DND-41 (cell line): ENCODE measurements around the gene RUBCNL.

Experiments
- EZH2 ChIP-seq: IDR thresholded peaks from 3 replicates; pipeline ENCODE4 v1.6.1; 2012; ENCODE audit warnings: borderline replicate concordance, low read depth, mild to moderate bottlenecking, moderate library complexity, low read length, inconsistent platforms; ENCODE audit not compliant: severe bottlenecking
- TF ChIP-seq, protein P1 (sequence below): IDR thresholded peaks from 2 replicates; pipeline ENCODE4 v1.5.1; 2012; ENCODE audit warnings: borderline replicate concordance, low read length, moderate library complexity, mild to moderate bottlenecking; ENCODE audit not compliant: poor library complexity, severe bottlenecking; ENCODE audit errors: extremely low read depth

DNA sequence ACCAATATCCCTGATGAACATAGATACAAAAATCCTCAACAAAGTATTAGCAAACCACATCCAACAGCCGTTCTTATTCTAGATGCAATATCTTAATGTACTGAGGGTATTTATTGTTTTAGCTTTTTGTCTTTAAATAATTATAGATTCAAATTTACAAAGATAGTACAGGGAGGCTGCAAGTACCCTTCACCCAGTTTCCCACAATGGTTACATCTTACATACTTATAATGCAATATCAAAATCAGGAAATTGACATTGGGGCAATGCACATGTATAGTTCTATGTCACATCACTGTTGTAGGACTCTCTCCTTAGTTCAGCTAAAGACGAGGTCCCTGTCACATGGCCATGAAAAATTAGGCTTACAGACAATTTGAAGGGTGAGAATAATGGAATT, 75.8 kb downstream of the RUBCNL start:
- TF ChIP-seq, protein P1, sequence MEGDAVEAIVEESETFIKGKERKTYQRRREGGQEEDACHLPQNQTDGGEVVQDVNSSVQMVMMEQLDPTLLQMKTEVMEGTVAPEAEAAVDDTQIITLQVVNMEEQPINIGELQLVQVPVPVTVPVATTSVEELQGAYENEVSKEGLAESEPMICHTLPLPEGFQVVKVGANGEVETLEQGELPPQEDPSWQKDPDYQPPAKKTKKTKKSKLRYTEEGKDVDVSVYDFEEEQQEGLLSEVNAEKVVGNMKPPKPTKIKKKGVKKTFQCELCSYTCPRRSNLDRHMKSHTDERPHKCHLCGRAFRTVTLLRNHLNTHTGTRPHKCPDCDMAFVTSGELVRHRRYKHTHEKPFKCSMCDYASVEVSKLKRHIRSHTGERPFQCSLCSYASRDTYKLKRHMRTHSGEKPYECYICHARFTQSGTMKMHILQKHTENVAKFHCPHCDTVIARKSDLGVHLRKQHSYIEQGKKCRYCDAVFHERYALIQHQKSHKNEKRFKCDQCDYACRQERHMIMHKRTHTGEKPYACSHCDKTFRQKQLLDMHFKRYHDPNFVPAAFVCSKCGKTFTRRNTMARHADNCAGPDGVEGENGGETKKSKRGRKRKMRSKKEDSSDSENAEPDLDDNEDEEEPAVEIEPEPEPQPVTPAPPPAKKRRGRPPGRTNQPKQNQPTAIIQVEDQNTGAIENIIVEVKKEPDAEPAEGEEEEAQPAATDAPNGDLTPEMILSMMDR = no peak
- TF ChIP-seq EZH2 = no peak
